ENCODE data around the gene MAK. TPM values are rescaled to one million over a fixed set of nuclear protein-coding genes. Genes with fewer than 3 reads are reported as not detected.
"Not testable (repeated sequence)": the region's sequence is repeated elsewhere in the genome, so short reads cannot be mapped to it uniquely, and the experiment has no call there.

Gene MAK
- total RNA-seq, 1 experiment from 2014 or later: 0.20 TPM

DNA sequence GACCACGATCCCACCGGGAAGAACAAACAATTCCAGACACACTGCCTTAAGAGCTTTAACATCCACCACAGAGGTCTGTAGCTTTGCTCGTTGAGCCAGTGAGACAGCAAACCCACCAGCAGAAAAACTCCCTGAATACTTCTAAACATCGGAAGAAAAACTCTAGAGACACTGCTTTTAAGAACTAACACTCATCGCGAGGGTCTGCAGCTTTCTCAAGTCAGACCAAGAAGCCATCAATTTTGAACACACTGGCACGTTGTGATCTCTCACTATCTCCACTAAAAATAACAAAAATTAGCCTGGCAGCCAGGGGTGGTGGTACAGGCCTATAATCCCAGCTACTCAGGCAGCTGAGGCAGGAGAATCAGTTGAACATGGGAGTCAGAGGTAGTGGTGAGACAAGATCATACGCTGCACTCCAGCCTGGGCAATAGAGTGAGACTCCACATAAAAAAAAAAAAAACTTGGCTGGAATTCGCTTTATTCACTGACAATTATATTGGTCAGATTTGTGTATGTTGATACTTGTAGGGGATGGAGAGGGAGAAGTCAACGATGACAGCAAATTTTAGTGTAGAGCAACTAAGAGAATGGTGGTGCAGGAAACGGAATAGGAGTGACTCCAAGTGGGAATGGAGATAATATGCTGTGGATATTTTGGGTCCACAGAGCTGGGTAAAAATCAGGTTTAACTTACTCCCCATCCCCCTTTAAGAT lies 116.3 kb downstream of the MAK start:
- Histone ChIP-seq H4K91ac (ENCODE audit: insufficient read length, low read depth, low read length) (no peak overlapping the region), H4K20me1 (ENCODE audit: control insufficient read depth, insufficient read depth, insufficient read length) (no peaks in the 10 kb centered on the region), H3K27me3 (ENCODE audit: insufficient read depth, low read length) (no peaks in the 10 kb centered on the region), H3K23ac (ENCODE audit: insufficient read length, low read depth, low read length) (no peak overlapping the region), H2BK15ac (ENCODE audit: low read depth, low read length) (no peak overlapping the region), H4K8ac (replicated peaks; ENCODE audit: insufficient read length, low read depth, low read length) (no peak overlapping the region), H2BK5ac (ENCODE audit: insufficient read length, low read length) (no peak overlapping the region), H3K79me1 (ENCODE audit: insufficient read depth, low read depth, low read length, poor library complexity, severe bottlenecking) (no peaks in the 10 kb centered on the region), H3K9me3 (ENCODE audit: control insufficient read depth, low read depth, low read length) (no peaks in the 10 kb centered on the region), H4K5ac (ENCODE audit: insufficient read length, low read depth, low read length) (no peak overlapping the region), H2AFZ (ENCODE audit: low read length) (no peak overlapping the region), H3K4ac (ENCODE audit: low read depth, low read length) (no peak overlapping the region), H3K4me2 (ENCODE audit: insufficient read depth, insufficient read length, low read length) (peak overlapping the region; percentile 39), H2BK20ac (ENCODE audit: low read depth, low read length, poor library complexity, severe bottlenecking) (no peak overlapping the region), H2BK12ac (ENCODE audit: insufficient read length, low read depth, low read length) (no peak overlapping the region), H3T11ph (ENCODE audit: low read length) (no peak overlapping the region), H3K14ac (ENCODE audit: insufficient read depth, low read length) (no peak overlapping the region; the same call in 1 of the 2 replicates), H3K23me2 (ENCODE audit: insufficient read length, low read depth, low read length, poor library complexity, severe bottlenecking) (peaks cover 9% of the 10 kb centered on the region), H3K27ac (ENCODE audit: insufficient read length, low read depth, low read length) (peak overlapping the region; percentile 11), H3K79me2 (ENCODE audit: insufficient read depth, low read length) (no peaks in the 10 kb centered on the region), H2BK120ac (ENCODE audit: low read depth, low read length, poor library complexity, severe bottlenecking) (no peak overlapping the region), H3K4me1 (ENCODE audit: insufficient read depth, low read length) (0 out of 2 replicates have a peak, but pooled peaks cover 2% of the 10 kb centered on the region), H2AK5ac (ENCODE audit: insufficient read length, low read length) (no peak overlapping the region), H3K56ac (ENCODE audit: insufficient read length, low read depth, low read length) (no peak overlapping the region), H3K18ac (ENCODE audit: insufficient read length, low read depth, low read length) (peak overlapping the region; percentile 6), H3K9ac (ENCODE audit: extremely low read depth, insufficient read length, low read length) (peak overlapping the region; percentile 11)
- Mint-ChIP-seq H3K9me3 (peaks cover 3 to 7% of the 10 kb centered on the region in 2 experiments; a peak in 3 of 5 replicates), H3K27ac (peak overlapping the region; percentile 96 to 99 (median 98); a peak in 6 of 7 replicates), H3K4me1 (peaks cover 19 to 23% of the 10 kb centered on the region in 2 experiments), H3K36me3 (ENCODE audit: insufficient read depth in 1 of 3, low read depth in 3 of 3) (peaks cover 8 to 34% (median 34%) of the 10 kb centered on the region in 3 experiments), H3K27me3 (ENCODE audit: low read depth) (no peaks in the 10 kb centered on the region; the same call in 1 of the 2 replicates), H3K4me3 (peak overlapping the region; percentile 90 to 96)
- no peak for DNase-seq
- TF ChIP-seq, protein P1, sequence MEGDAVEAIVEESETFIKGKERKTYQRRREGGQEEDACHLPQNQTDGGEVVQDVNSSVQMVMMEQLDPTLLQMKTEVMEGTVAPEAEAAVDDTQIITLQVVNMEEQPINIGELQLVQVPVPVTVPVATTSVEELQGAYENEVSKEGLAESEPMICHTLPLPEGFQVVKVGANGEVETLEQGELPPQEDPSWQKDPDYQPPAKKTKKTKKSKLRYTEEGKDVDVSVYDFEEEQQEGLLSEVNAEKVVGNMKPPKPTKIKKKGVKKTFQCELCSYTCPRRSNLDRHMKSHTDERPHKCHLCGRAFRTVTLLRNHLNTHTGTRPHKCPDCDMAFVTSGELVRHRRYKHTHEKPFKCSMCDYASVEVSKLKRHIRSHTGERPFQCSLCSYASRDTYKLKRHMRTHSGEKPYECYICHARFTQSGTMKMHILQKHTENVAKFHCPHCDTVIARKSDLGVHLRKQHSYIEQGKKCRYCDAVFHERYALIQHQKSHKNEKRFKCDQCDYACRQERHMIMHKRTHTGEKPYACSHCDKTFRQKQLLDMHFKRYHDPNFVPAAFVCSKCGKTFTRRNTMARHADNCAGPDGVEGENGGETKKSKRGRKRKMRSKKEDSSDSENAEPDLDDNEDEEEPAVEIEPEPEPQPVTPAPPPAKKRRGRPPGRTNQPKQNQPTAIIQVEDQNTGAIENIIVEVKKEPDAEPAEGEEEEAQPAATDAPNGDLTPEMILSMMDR (conservative IDR thresholded peaks at IDR 0.05): no peak
- no CpG with 5 or more reads among the region's 11 CpGs for WGBS (ENCODE audit: extremely low coverage, insufficient read length, low lambda C conversion rate)

DNA sequence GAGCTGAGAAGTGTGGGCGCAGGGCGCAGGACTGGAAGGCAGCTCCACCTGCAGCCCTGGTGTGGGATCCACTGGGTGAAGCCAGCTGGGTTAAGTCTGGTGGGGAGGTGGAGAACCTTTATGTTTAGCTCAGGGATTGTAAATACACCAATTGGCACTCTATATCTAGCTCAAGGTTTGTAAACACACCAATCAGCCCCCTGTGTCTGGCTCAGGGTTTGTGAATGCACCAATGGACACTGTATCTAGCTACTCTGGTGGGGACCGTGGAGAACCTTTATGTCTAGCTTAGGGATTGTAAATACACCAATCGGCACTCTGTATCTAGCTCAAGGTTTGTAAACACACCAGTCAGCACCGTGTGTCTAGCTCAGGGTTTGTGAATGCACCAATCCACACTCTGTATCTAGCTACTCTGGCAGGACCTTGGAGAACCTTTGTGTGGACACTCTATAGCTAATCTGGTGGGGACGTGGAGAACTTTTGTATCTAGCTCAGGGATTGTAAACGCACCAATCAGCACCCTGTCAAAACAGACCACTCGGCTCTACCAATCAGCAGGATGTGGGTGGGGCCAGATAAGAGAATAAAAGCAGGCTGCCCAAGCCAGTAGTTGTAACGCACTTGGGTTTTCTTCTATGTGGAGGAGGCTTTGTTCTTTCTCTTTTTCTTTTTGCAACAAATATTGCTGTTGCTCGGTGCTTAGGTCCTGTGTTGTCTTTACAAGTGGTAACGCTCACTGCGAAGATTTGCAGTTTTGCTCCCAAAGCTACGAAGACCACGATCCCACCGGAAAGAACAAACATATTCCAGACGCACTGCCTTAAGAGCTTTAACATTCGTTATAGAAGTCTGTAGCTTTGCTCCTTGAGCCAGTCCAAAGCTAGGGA lies 117.1 kb downstream of the MAK start:
- not testable (repeated sequence) for H3K79me2 ChIP-seq (ENCODE audit: insufficient read depth, low read length); H3K4me1 ChIP-seq (ENCODE audit: insufficient read depth, low read length); H3K27me3 ChIP-seq (ENCODE audit: insufficient read depth, low read length); H3T11ph ChIP-seq (ENCODE audit: low read length); H3K9me3 ChIP-seq (ENCODE audit: control insufficient read depth, low read depth, low read length); H3K4ac ChIP-seq (ENCODE audit: low read depth, low read length); H3K9ac ChIP-seq (ENCODE audit: extremely low read depth, insufficient read length, low read length); H2BK20ac ChIP-seq (ENCODE audit: low read depth, low read length, poor library complexity, severe bottlenecking); H3K79me1 ChIP-seq (ENCODE audit: insufficient read depth, low read depth, low read length, poor library complexity, severe bottlenecking); H3K4me2 ChIP-seq (ENCODE audit: insufficient read depth, insufficient read length, low read length); H2BK12ac ChIP-seq (ENCODE audit: insufficient read length, low read depth, low read length); H4K5ac ChIP-seq (ENCODE audit: insufficient read length, low read depth, low read length); H3K23me2 ChIP-seq (ENCODE audit: insufficient read length, low read depth, low read length, poor library complexity, severe bottlenecking); H4K20me1 ChIP-seq (ENCODE audit: control insufficient read depth, insufficient read depth, insufficient read length); H3K18ac ChIP-seq (ENCODE audit: insufficient read length, low read depth, low read length); H2BK15ac ChIP-seq (ENCODE audit: low read depth, low read length); DNase-seq; H3K27ac ChIP-seq (ENCODE audit: insufficient read length, low read depth, low read length); H2BK5ac ChIP-seq (ENCODE audit: insufficient read length, low read length); H3K14ac ChIP-seq (ENCODE audit: insufficient read depth, low read length); H4K8ac ChIP-seq (replicated peaks; ENCODE audit: insufficient read length, low read depth, low read length); H2BK120ac ChIP-seq (ENCODE audit: low read depth, low read length, poor library complexity, severe bottlenecking); H3K9me3 Mint-ChIP-seq; H3K23ac ChIP-seq (ENCODE audit: insufficient read length, low read depth, low read length); H3K56ac ChIP-seq (ENCODE audit: insufficient read length, low read depth, low read length); H2AK5ac ChIP-seq (ENCODE audit: insufficient read length, low read length); H2AFZ ChIP-seq (ENCODE audit: low read length); H4K91ac ChIP-seq (ENCODE audit: insufficient read length, low read depth, low read length); H3K27me3 Mint-ChIP-seq (ENCODE audit: low read depth)
- Mint-ChIP-seq H3K4me1 (peaks cover 19 to 23% of the 10 kb centered on the region in 2 experiments), H3K4me3 (peak overlapping the region in 1 of 2 experiments; percentile 96; a peak in 4 of 5 replicates), H3K27ac (peak overlapping the region in 2 of 3 experiments; percentile 42 to 62; a peak in 4 of 7 replicates), H3K36me3 (ENCODE audit: insufficient read depth in 1 of 3, low read depth in 3 of 3) (peaks cover 7 to 30% (median 26%) of the 10 kb centered on the region in 3 experiments)
- no CpG with 5 or more reads among the region's 17 CpGs for WGBS (ENCODE audit: extremely low coverage, insufficient read length, low lambda C conversion rate)
